NAMALWA (cell line): ENCODE data around the gene LUZP1.
A peak's percentile ranks its signal among the peaks of the same experiment; 100 is the strongest.

ENCODE experiments used
- DNase-seq: peaks from one replicate; pipeline ENCODE4 v3.0.0-alpha.2; 2015; ENCODE audit warnings: low spot score

Gene LUZP1

DNA sequence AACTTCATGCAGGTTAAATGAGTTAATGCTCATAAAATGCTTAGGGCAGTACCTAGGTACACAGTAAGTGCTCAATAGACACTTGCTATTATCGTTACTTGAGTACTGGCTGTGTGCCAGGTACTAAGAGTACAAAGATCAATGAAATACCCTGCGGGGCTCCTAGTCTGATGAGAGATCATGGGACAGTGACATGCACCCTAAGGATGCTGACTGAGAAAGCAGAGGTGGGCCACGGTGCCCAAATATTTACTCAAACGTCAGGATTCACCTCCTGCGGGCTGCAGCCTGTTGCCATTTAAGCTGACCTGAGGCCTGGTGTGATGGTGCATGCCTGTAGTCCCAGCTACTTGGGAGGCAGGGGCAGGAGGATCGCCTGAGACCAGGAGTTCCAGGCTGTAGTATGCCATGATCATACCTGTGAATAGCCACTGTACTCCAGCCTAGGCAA lies 19.8 kb upstream of the LUZP1 start:
- no peak for DNase-seq

DNA sequence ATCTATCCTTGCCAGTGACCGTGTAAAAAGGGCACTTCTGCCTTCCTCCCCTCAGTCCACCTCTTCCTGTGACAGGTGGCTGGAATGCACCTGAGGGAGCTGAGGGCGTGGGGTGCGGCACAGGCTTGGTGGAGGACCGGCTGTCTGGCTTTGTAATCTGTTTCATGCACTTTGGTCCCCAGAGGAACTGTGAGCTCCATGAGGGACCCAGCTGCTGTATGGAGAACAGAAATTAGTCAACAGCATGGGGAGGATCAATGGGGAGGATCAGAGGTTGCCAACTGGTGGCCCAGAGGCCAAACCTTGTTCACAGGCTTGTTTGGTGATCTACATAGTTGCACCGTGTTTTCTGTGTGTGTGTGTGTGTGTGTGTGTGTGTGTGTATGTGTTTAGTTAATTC lies 19.0 kb upstream of the LUZP1 start:
- DNase-seq: no peak

DNA sequence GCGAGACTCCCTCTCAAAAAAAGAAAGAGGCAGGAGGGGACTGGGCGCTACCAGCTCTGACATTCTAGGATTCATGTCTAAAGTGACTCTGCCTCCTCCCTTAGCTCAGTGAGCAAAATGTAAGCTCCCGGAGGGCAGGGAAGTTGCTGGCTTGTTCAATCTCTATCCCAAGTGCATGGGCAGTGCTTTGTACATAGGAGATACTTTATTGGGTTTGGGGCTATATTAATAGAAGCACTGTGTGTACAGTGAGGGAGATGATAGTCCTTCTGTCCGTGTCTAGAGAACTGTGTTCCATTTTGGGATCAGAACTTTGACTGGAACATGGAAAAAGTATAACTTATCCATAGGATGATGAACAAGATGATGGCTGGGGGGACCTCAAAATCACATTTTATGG lies 16.7 kb upstream of the LUZP1 start:
- no peak for DNase-seq

DNA sequence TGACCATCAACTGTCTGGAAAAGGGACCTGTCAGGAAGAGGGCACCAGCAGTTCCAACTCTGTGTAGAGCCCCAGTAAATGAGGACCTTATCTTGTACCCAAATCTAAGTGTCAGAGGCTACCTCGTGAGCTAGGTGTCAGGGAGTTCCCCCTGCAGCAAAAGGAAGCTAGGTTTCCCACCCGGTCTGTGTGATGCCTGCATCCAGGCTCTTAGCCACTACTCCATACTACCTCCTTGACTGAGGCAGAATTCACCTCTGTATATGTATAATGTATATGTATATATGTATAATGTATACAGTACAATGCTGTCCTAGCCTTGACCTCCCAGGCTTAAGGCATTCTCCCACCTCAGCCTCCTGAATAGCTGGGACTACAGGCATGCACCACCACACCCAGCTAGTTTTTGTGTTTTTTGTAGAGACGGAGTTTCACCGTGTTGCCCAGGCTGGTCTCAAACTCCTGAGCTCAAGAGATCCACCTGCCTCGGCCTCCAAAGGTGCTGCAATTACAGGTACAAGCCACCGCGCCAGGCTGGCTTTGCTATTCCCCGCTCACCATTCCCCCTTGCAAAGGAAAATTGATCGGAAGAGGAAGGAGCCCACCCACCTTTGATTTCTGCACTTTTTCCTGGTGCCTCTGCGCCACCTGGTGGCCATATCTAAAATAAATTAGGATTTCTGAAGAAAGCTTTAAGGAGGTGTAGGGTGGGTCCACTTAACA lies 15.7 kb upstream of the LUZP1 start:
- peak; percentile 72 for DNase-seq

DNA sequence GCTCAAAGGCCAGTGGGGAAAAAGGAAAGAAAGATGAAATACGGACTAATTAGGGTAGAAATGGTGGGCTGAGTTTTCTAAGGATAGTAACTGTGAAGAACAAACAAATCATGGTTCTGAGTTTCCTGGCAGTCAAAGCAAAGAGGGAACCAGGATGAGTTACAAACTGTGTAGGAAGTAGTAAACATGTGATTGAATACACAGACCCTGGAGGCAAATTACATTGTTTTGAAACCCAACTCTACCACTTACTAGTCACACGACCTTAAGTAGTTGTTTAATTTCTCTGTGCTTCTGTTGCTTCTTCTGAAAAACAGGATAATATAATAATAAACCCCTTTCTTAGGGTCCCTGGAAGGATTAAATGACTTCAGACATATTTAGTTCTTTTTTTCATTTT lies 11.2 kb upstream of the LUZP1 start:
- no peak for DNase-seq

DNA sequence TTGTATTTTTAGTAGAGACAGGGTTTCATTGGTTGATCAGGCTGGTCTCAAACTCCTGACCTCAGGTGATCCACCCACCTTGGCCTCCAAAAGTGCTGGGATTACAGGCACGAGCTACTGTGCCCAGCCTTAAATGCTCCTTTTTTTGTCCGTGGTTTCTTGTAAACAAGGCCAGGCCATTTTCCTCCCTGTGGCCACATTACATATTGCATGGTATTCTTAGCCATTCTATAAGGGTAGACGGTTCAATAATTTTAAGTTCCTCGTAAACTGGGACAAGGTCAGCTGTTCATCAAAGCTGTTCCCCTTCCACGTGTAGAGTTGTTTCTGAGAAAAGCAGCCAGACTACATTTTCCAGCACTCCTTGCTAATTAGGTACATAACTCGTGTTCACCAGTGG lies 10.3 kb upstream of the LUZP1 start:
- peak; percentile 47 for DNase-seq

DNA sequence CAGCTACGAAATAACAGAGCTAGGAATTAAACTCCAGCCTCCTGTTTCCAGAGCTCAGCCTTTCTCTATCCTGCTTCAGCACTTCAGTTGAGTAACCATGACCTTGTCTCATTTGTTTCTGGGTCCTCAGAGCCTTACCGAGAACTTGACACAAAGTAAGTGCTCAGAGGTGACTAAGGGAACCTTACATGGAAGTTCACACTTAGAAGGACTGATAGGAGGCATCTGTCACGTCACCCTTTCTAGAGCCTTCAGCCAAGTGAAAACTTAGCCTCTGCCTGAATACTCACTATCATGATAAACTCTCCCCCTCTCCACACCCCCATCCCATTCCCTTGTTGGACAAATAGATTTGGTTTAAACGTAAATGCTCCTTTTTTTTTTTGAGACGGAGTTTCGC lies 9.8 kb upstream of the LUZP1 start:
- DNase-seq: no peak

- DNase-seq: peak; percentile 75
Observed at GRCh38 chr1:23177438-23178380, 9.1 kb upstream of the LUZP1 start.

- DNase-seq: no peak
Observed at GRCh38 chr1:23177031-23177430, 8.4 kb upstream of the LUZP1 start.

- DNase-seq: no peak
Observed at GRCh38 chr1:23174426-23175110, 5.9 kb upstream of the LUZP1 start.

- DNase-seq: no peak
Observed at GRCh38 chr1:23171181-23171755, 2.6 kb upstream of the LUZP1 start.

DNA sequence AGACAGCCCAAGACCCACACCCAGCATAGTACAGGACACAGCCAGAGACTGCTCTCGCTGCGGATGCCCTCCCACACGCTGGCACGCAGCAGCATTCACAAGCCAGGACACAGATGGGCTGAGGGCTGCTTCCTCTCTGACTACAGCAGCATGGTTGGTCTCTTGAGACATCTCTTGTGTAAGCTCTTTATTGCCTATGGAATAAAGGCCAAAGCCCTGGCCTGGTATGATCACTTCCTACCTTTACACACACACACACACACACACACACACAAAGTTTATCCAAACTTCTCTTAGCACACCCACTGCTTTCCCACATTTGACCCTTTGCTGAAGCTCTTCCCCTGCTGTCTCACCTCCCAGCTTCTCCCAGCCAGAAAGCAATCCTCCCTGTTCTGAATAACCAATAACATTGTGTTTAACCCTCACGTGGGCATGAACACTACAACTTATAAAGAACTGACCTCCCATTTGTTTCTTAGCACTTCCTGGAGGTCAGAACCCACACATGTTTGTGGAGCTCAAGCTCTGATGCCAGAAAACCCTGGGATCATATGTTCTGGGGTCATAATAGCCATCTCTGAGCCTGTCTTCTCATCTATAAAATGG lies 1.2 kb upstream of the LUZP1 start:
- peak; percentile 64 for DNase-seq

- DNase-seq: no peak
Observed at GRCh38 chr1:23169195-23169575, 529 bp upstream of the LUZP1 start.

DNA sequence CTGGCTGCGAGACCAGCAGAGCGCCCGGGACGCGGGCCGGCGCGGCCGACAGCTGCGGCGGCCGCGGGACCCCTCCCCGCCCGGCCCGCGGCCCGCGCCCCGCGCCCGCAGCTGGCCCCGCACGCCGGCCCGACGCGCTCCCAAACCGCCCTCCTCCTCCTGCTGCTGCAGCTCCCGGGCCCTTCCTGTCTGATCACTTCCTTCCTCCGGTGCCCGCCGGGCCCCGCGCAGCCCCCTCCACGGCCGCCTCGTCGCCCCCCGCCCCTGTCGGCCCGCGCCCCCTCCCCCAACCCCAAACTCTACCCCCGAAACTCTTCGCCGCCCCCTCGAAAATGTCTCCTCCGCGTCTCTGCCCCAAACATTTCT lies 594 bp downstream of the LUZP1 start:
- no peak for DNase-seq

GRCh38 chr1:23167353-23168078 lies 1.1 kb downstream of the LUZP1 start:
- peak; percentile 71 for DNase-seq

- no peak for DNase-seq
Observed at GRCh38 chr1:23166854-23167253, 1.8 kb downstream of the LUZP1 start.

GRCh38 chr1:23163395-23163794 lies 5.3 kb downstream of the LUZP1 start:
- no peak for DNase-seq

- DNase-seq: no peak
Observed at GRCh38 chr1:23159963-23160877, 8.4 kb downstream of the LUZP1 start.

GRCh38 chr1:23156940-23157339 lies 11.7 kb downstream of the LUZP1 start:
- no peak for DNase-seq
